Endothelial cell of umbilical vein (primary cell): Measurements from ENCODE around the gene THEMIS2. TPM values are rescaled to one million over a fixed set of nuclear protein-coding genes. Genes with fewer than 3 reads are reported as not detected.

Experiments used
- BruUV-seq: library from RNA; stranded (reverse); fragments of 400-500 nt; replicated peaks from 2 replicates; lab custom pipeline; 2021; lab: Mats Ljungman, UMichigan
- CTCF ChIA-PET: fragments of 300-600, 350-600 bp; sonication (Branson Sonifier 250); formaldehyde crosslinking; loops from one replicate; lab custom pipeline; 2021; ENCODE audit warnings: antibody characterized with exemption, inconsistent platforms; lab: Charles Lee
- POLR2A ChIA-PET: fragments of 300-600, 350-600 bp; sonication (Branson Sonifier 250); formaldehyde crosslinking; loops from one replicate; lab custom pipeline; 2021; ENCODE audit warnings: antibody characterized with exemption, inconsistent platforms; lab: Charles Lee
- DNase-seq: peaks from one replicate; pipeline ENCODE4 v3.0.0-alpha.2; 2011; ENCODE audit warnings: low read depth, low spot score
- FAIRE-seq: peaks from 2 replicates; lab custom pipeline; 2011; peaks lifted over from hg19 to GRCh38; lab: Jason Lieb, UNC
- H2AFZ ChIP-seq: 2 replicates; pipeline ENCODE4 v1.6.0; 2012; ENCODE audit warnings: low read depth, low read length, control low read depth, inconsistent platforms
- H3K27ac ChIP-seq: 2 replicates; pipeline ENCODE4 v1.5.1; 2011; ENCODE audit warnings: low read depth, mild to moderate bottlenecking, control low read depth, low read length, moderate library complexity; ENCODE audit not compliant: insufficient read depth
- H3K27me3 ChIP-seq, 2 experiments: 2 replicates each; pipeline versions ENCODE4 v1.6.0 to v1.6.1; 2011; ENCODE audit warnings: low read length in 2 of 2, mixed read lengths in 1 of 2; ENCODE audit not compliant: control insufficient read depth in 2 of 2, insufficient read depth in 2 of 2
- H3K36me3 ChIP-seq, 2 experiments: 2 replicates in 1 of 2; 3 replicates in 1 of 2; pipeline ENCODE4 v1.5.1; 2011; ENCODE audit warnings: low read length in 2 of 2, mild to moderate bottlenecking in 1 of 2, moderate library complexity in 1 of 2; ENCODE audit not compliant: control insufficient read depth in 2 of 2, insufficient read depth in 2 of 2; ENCODE audit errors: extremely low read depth in 1 of 2
- H3K4me1 ChIP-seq: 3 replicates; pipeline ENCODE4 v1.5.1; 2011; ENCODE audit warnings: mild to moderate bottlenecking, low read length; ENCODE audit not compliant: control insufficient read depth, insufficient read depth; ENCODE audit errors: extremely low read depth
- H3K4me2 ChIP-seq: 2 replicates; pipeline ENCODE4 v1.6.1; 2011; ENCODE audit warnings: low read length, control low read depth, mixed read lengths; ENCODE audit not compliant: insufficient read depth
- H3K4me3 ChIP-seq, 3 experiments: fragments of 200-600 bp in 1 of 3; sonication (generic), shearing (Covaris generic) in 1 of 3; replicated peaks in 1 of 3; 2 replicates each; pipeline ENCODE4 v1.5.1; 2011 to 2016; ENCODE audit warnings: control low read depth in 3 of 3, low read length in 3 of 3, mild to moderate bottlenecking in 2 of 3, inconsistent platforms in 1 of 3, low read depth in 1 of 3, moderate library complexity in 1 of 3; ENCODE audit not compliant: insufficient read depth in 1 of 3
- H3K79me2 ChIP-seq: 2 replicates; pipeline ENCODE4 v1.6.0; 2012; ENCODE audit warnings: low read length, inconsistent platforms; ENCODE audit not compliant: control insufficient read depth, insufficient read depth
- H3K9ac ChIP-seq: replicated peaks from 2 replicates; pipeline ENCODE3; 2011; ENCODE audit warnings: low read length, control low read depth; ENCODE audit not compliant: insufficient read depth; ENCODE audit errors: extremely low read depth
- H3K9me1 ChIP-seq: replicated peaks from 3 replicates; pipeline ENCODE4 v1.6.0; 2011; ENCODE audit warnings: mild to moderate bottlenecking, low read length; ENCODE audit not compliant: control insufficient read depth, insufficient read depth; ENCODE audit errors: extremely low read depth
- H3K9me3 ChIP-seq: replicated peaks from 2 replicates; pipeline ENCODE4 v1.5.1; 2012; ENCODE audit warnings: low read length, inconsistent platforms; ENCODE audit not compliant: control insufficient read depth, insufficient read depth
- H4K20me1 ChIP-seq: replicated peaks from 2 replicates; pipeline ENCODE3; 2011; ENCODE audit warnings: mild to moderate bottlenecking, low read length; ENCODE audit not compliant: control insufficient read depth, insufficient read depth; ENCODE audit errors: extremely low read depth
- CTCF ChIP-seq, 2 donors: IDR thresholded peaks; 1 replicate in 1 of 2; 2 replicates in 1 of 2; pipeline ENCODE4 v1.5.1; 2011; ENCODE audit warnings: low read length in 2 of 2, mild to moderate bottlenecking in 2 of 2, moderate library complexity in 2 of 2, control low read depth in 1 of 2, inconsistent platforms in 1 of 2, low read depth in 1 of 2; ENCODE audit not compliant: insufficient read depth in 1 of 2; ENCODE audit errors: extremely low read depth in 1 of 2
- EZH2 ChIP-seq: IDR thresholded peaks from 2 replicates; pipeline ENCODE4 v1.6.1; 2012; ENCODE audit warnings: borderline replicate concordance, low read depth, mild to moderate bottlenecking, moderate library complexity, low read length, inconsistent platforms; ENCODE audit not compliant: severe bottlenecking
- FOS ChIP-seq: IDR thresholded peaks from 2 replicates; pipeline ENCODE4 v1.6.1; 2011; ENCODE audit warnings: mild to moderate bottlenecking, low read length, moderate library complexity, borderline replicate concordance; ENCODE audit not compliant: insufficient read depth
- GATA2 ChIP-seq: IDR thresholded peaks from 2 replicates; pipeline ENCODE4 v1.7.0; 2011; ENCODE audit warnings: low read depth, mild to moderate bottlenecking, moderate library complexity, mixed read lengths, low read length; ENCODE audit not compliant: insufficient read length, insufficient read depth
- JUN ChIP-seq: IDR thresholded peaks from 2 replicates; pipeline ENCODE4 v1.6.1; 2011; ENCODE audit warnings: borderline replicate concordance, low read depth; ENCODE audit not compliant: insufficient read length, insufficient read depth
- MYC ChIP-seq: IDR thresholded peaks from one replicate; pipeline ENCODE4 v1.6.1; 2011; ENCODE audit warnings: mild to moderate bottlenecking, low read depth, low read length
- POLR2AphosphoS5 ChIP-seq: IDR thresholded peaks from 2 replicates; pipeline ENCODE4 v1.6.1; 2012; ENCODE audit warnings: low read depth, mild to moderate bottlenecking, control low read depth, low read length, moderate library complexity; ENCODE audit not compliant: insufficient read depth
- dilution Hi-C: fragments of 300-500 bp; cut with MboI; formaldehyde crosslinking; loops from one replicate; pipeline ENCODE4 v1.15.0; 2019; ENCODE audit warnings: low sequenced_read_pairs; ENCODE audit not compliant: extremely low pct_ligation_motif_present
- intact Hi-C: fragments of 100-400 bp; cut with micrococcal nuclease; formaldehyde crosslinking; loops from one replicate; pipeline ENCODE4 v1.10.0; 2022
- polyA plus RNA-seq, 4 experiments: library from polyadenylated mRNA; depleted of rRNA in 3 of 4; stranded (reverse) in 3 of 4; unstranded in 1 of 4; fragments of >200 nt; gene quantifications; 2 replicates each; pipeline versions ENCODE4 v1.2.1 to v1.2.3, GENCODE V29; 2011 to 2012; ENCODE audit warnings: missing spikeins in 1 of 4
- total RNA-seq: library from RNA; stranded (reverse); gene quantifications from 2 replicates; pipeline ENCODE4 v1.2.3, GENCODE V29; 2021
- TF ChIP-seq, protein P1 (sequence below): IDR thresholded peaks from 2 replicates; pipeline ENCODE4 v1.6.1; 2011; ENCODE audit not compliant: insufficient read depth, insufficient read length

THEMIS2 gene
- total and polyA plus RNA-seq, 2 donors (not counting 3 experiments of a cell fraction or from before 2014, with no cell fraction given) = 11.1 to 15.7 TPM

- no peaks in the 10 kb centered on the region for H3K79me2 ChIP-seq
- dilution Hi-C loops = no loop called here
- peak overlapping the region; percentile 12 for H2AFZ ChIP-seq
Observed at GRCh38 chr1:27868556-27868931, 3.8 kb upstream of the THEMIS2 start.

More at GRCh38 chr1:27868556-27868931, 3.8 kb upstream of the THEMIS2 start:
- no peaks in the 10 kb centered on the region for H3K36me3 ChIP-seq
- no peaks in the 10 kb centered on the region for H3K9me1 ChIP-seq
- H3K9me3 ChIP-seq = no peaks in the 10 kb centered on the region
- ChIA-PET CTCF (interaction anchor here (2.1 kb wide), 1 partner anchor 11 kb away, joined by 11 read pairs; no protein-coding TSS in a partner anchor), POLR2A (no interaction called here)
- FAIRE-seq (no peak), DNase-seq (no peak)
- peaks cover 8% of the 10 kb centered on the region for H3K4me1 ChIP-seq
- H3K4me3 ChIP-seq = no peak overlapping the region
- TF ChIP-seq FOS (no peak), EZH2 (no peak), CTCF (IDR thresholded peaks at IDR 0.05; ENCODE audit: extremely low read depth in 1 of 2, insufficient read depth in 1 of 2, low read depth in 1 of 2, low read length in 2 of 2) (no peak), GATA2 (no peak), MYC (no peak), POLR2AphosphoS5 (no peak), JUN (no peak)
- TF ChIP-seq, protein P1, sequence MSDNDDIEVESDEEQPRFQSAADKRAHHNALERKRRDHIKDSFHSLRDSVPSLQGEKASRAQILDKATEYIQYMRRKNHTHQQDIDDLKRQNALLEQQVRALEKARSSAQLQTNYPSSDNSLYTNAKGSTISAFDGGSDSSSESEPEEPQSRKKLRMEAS = no peak
- no TSS peak for BruUV-seq
- H3K4me2 ChIP-seq = no peak overlapping the region
- intact Hi-C loops = no loop called here
- no peaks in the 10 kb centered on the region for H4K20me1 ChIP-seq
- H3K27me3 ChIP-seq = no peaks in the 10 kb centered on the region
- no peak overlapping the region for H3K9ac ChIP-seq
- H3K27ac ChIP-seq = no peak overlapping the region
